ENCODE data around the gene MUC2.
A peak's percentile ranks its signal among the peaks of the same experiment; 100 is the strongest.

The MUC2 gene

GRCh38 chr11:1051356-1052132 is 23.1 kb upstream of the MUC2 start:
- DNase-seq (ENCODE audit: low spot score): no peak
- H3K4me2 ChIP-seq (ENCODE audit: insufficient read depth, low read length, poor library complexity, severe bottlenecking): no peak overlapping the region
- no peak overlapping the region for H3K27ac ChIP-seq (replicated peaks; ENCODE audit: low read length)
- peaks cover 0 to 29% (median 0%) of the 10 kb centered on the region in 3 experiments for H3K27me3 ChIP-seq (ENCODE audit: control insufficient read depth in 3 of 3, insufficient read depth in 3 of 3, low read depth in 1 of 3, low read length in 3 of 3)
- H3K4me3 ChIP-seq (ENCODE audit: low read length in 2 of 2): no peak overlapping the region
- H3K4me1 ChIP-seq (ENCODE audit: control insufficient read depth in 2 of 2, insufficient read depth in 1 of 2, low read depth in 1 of 2, low read length in 2 of 2): peaks cover 0 to 14% of the 10 kb centered on the region in 2 donors
- peak overlapping the region; percentile 98 for H2BK15ac ChIP-seq (ENCODE audit: low read length)
- H2BK120ac ChIP-seq (ENCODE audit: low read depth, low read length): peak overlapping the region; percentile 72
- H3K9ac ChIP-seq (ENCODE audit: low read depth, low read length, poor library complexity): no peak overlapping the region
- H3K14ac ChIP-seq (ENCODE audit: low read length): no peak overlapping the region
- H3K9me3 ChIP-seq (replicated peaks in 1 of 2; ENCODE audit: control insufficient read depth in 2 of 2, insufficient read depth in 1 of 2, low read depth in 1 of 2, low read length in 2 of 2): no peaks in the 10 kb centered on the region
- peak overlapping the region; percentile 97 for H3K4ac ChIP-seq (ENCODE audit: low read length)
- no CpG with 5 or more reads among the region's 15 CpGs for WGBS, 2 donors (ENCODE audit: extremely low coverage in 2 of 2, insufficient read length in 2 of 2, insufficient replicate concordance in 1 of 2)
- H3K23ac ChIP-seq (ENCODE audit: low read depth, low read length, poor library complexity): peak overlapping the region; percentile 10
- peak overlapping the region; percentile 71 for H2AFZ ChIP-seq (ENCODE audit: low read length)
- no peak overlapping the region for H2BK5ac ChIP-seq (ENCODE audit: low read length)
- peak overlapping the region; percentile 100 for H2AK5ac ChIP-seq (ENCODE audit: low read depth, low read length)
- H2BK12ac ChIP-seq (ENCODE audit: low read length): peak overlapping the region; percentile 97
- H3K36me3 ChIP-seq (replicated peaks in 1 of 2; ENCODE audit: control insufficient read depth in 2 of 2, insufficient read depth in 2 of 2, low read length in 2 of 2): no peaks in the 10 kb centered on the region
- peak overlapping the region; percentile 95 for H4K91ac ChIP-seq (ENCODE audit: low read depth, low read length, poor library complexity)
- H4K8ac ChIP-seq (ENCODE audit: low read depth, low read length): peak overlapping the region; percentile 48
- no peaks in the 10 kb centered on the region for H3K79me1 ChIP-seq (ENCODE audit: low read depth, low read length)
- peak overlapping the region; percentile 94 for H3K18ac ChIP-seq (ENCODE audit: low read length)

DNA sequence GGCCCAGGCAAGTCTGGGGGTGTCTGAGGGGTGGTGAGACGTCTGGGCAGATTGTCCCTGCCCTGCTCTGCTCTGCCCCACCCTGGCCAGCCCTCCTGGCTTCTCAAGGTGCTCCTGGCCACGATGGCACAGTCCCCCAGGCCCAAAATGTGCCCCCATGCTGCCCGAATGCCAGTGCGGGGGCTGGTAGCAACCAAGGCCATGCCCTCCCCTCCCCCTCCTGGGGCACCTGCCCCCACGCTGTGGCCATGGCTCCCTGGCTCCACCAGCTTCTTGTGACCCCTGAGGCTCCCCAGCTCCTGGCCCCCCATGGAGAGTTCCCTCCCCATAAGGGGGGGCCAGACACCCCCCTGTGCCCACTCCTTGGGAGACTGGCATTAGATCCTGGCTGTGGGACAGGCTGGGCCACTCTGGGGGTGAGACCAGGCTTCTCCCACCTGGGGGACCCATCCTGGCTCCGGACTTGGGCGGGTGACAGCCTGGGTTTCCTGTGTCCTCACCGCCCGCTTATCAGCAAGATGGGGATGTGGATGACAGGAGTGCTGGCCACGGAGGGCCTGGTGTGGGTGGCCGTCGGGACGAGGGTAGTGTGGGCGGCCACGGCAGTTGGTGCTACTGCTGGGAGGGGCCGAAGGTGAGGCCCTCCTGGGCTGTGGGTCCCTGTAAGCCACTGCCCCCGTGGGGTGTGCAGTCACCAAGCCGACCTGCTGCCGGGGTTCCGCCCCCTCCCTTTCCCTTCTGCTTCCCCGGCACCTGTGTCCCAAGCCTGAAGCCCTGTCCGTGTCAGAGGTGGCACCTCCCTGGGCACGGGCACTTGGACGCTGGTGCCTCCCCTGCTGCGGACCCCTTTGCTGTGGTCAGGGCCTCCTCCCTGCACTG is 22.3 kb upstream of the MUC2 start:
- Histone ChIP-seq H3K4me3 (ENCODE audit: low read length in 2 of 2) (no peak overlapping the region), H3K79me1 (ENCODE audit: low read depth, low read length) (no peaks in the 10 kb centered on the region), H3K23ac (ENCODE audit: low read depth, low read length, poor library complexity) (peak overlapping the region; percentile 73), H3K27me3 (ENCODE audit: control insufficient read depth in 3 of 3, insufficient read depth in 3 of 3, low read depth in 1 of 3, low read length in 3 of 3) (peaks cover 0 to 29% (median 0%) of the 10 kb centered on the region in 3 experiments), H2BK12ac (ENCODE audit: low read length) (peak overlapping the region; percentile 97), H3K4me1 (ENCODE audit: control insufficient read depth in 2 of 2, insufficient read depth in 1 of 2, low read depth in 1 of 2, low read length in 2 of 2) (peaks cover 0 to 12% of the 10 kb centered on the region in 2 donors), H3K4ac (ENCODE audit: low read length) (no peak overlapping the region), H2AFZ (ENCODE audit: low read length) (no peak overlapping the region), H3K4me2 (ENCODE audit: insufficient read depth, low read length, poor library complexity, severe bottlenecking) (no peak overlapping the region), H3K36me3 (replicated peaks in 1 of 2; ENCODE audit: control insufficient read depth in 2 of 2, insufficient read depth in 2 of 2, low read length in 2 of 2) (no peaks in the 10 kb centered on the region), H3K9me3 (replicated peaks in 1 of 2; ENCODE audit: control insufficient read depth in 2 of 2, insufficient read depth in 1 of 2, low read depth in 1 of 2, low read length in 2 of 2) (no peaks in the 10 kb centered on the region), H2BK120ac (ENCODE audit: low read depth, low read length) (no peak overlapping the region), H2BK15ac (ENCODE audit: low read length) (peak overlapping the region; percentile 98), H3K27ac (replicated peaks; ENCODE audit: low read length) (no peak overlapping the region), H2AK5ac (ENCODE audit: low read depth, low read length) (peak overlapping the region; percentile 100), H3K18ac (ENCODE audit: low read length) (peak overlapping the region; percentile 76), H4K8ac (ENCODE audit: low read depth, low read length) (no peak overlapping the region), H2BK5ac (ENCODE audit: low read length) (peak overlapping the region; percentile 22), H4K91ac (ENCODE audit: low read depth, low read length, poor library complexity) (no peak overlapping the region), H3K9ac (ENCODE audit: low read depth, low read length, poor library complexity) (peak overlapping the region; percentile 12), H3K14ac (ENCODE audit: low read length) (peak overlapping the region; percentile 21)
- WGBS, 2 donors (ENCODE audit: extremely low coverage in 2 of 2, insufficient read length in 2 of 2, insufficient replicate concordance in 1 of 2): no CpG with 5 or more reads among the region's 25 CpGs
- no peak for DNase-seq (ENCODE audit: low spot score)

DNA sequence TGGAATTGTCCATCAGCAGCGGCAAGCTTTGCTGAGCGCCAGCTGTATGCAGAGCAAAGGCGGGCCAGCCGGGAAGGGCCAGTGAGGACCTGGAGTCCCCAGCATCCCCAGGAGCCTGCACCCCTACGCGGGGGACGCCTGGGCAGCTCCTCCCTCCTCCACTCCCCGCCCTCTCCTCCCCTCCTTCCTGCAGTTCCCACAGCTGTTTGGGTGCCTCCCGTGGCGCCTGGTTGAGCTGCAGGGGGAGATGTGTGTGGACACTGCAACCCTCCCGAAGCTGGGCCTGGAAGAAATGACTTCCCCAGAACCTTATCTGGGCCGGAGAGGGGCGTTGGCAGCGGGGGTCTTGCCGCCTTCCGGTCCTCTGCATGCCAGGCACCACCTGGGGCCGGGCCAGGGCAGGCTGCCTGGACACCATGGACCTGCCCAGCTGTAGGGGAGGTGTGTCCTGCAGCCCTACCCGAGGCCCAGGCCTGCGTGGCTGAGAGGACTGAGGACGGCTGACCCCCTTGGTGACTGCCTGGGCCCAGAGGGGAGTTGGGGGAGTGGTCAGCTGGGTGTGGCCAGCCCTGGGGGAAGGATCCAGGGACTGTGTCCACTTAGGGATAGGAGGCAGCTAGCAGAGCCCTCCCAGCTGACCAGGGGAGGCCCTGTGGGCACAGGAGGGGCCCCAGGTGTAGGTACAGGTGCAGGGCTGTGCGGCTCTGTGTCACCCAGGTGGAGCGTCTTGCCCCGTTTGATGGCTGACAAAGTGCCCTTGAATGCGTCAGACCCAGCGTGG is 21.4 kb upstream of the MUC2 start:
- Histone ChIP-seq H3K9me3 (replicated peaks in 1 of 2; ENCODE audit: control insufficient read depth in 2 of 2, insufficient read depth in 1 of 2, low read depth in 1 of 2, low read length in 2 of 2) (no peaks in the 10 kb centered on the region), H3K18ac (ENCODE audit: low read length) (peak overlapping the region; percentile 57), H2BK5ac (ENCODE audit: low read length) (peak overlapping the region; percentile 22), H2AFZ (ENCODE audit: low read length) (no peak overlapping the region), H3K9ac (ENCODE audit: low read depth, low read length, poor library complexity) (peak overlapping the region; percentile 12), H2AK5ac (ENCODE audit: low read depth, low read length) (peak overlapping the region; percentile 100), H4K91ac (ENCODE audit: low read depth, low read length, poor library complexity) (no peak overlapping the region), H3K36me3 (replicated peaks in 1 of 2; ENCODE audit: control insufficient read depth in 2 of 2, insufficient read depth in 2 of 2, low read length in 2 of 2) (no peaks in the 10 kb centered on the region), H3K27me3 (ENCODE audit: control insufficient read depth in 3 of 3, insufficient read depth in 3 of 3, low read depth in 1 of 3, low read length in 3 of 3) (peaks cover 0 to 28% (median 0%) of the 10 kb centered on the region in 3 experiments), H2BK12ac (ENCODE audit: low read length) (peak overlapping the region; percentile 75), H3K4me3 (ENCODE audit: low read length in 2 of 2) (no peak overlapping the region), H4K8ac (ENCODE audit: low read depth, low read length) (no peak overlapping the region), H3K79me1 (ENCODE audit: low read depth, low read length) (no peaks in the 10 kb centered on the region), H2BK15ac (ENCODE audit: low read length) (peak overlapping the region; percentile 98), H3K14ac (ENCODE audit: low read length) (peak overlapping the region; percentile 71), H3K4me1 (ENCODE audit: control insufficient read depth in 2 of 2, insufficient read depth in 1 of 2, low read depth in 1 of 2, low read length in 2 of 2) (peaks cover 0 to 8% of the 10 kb centered on the region in 2 donors), H3K27ac (replicated peaks; ENCODE audit: low read length) (no peak overlapping the region), H3K4me2 (ENCODE audit: insufficient read depth, low read length, poor library complexity, severe bottlenecking) (no peak overlapping the region), H2BK120ac (ENCODE audit: low read depth, low read length) (peak overlapping the region; percentile 87), H3K23ac (ENCODE audit: low read depth, low read length, poor library complexity) (peak overlapping the region; percentile 80), H3K4ac (ENCODE audit: low read length) (peak overlapping the region; percentile 89)
- DNase-seq (ENCODE audit: low spot score): no peak
- no CpG with 5 or more reads among the region's 25 CpGs for WGBS, 2 donors (ENCODE audit: extremely low coverage in 2 of 2, insufficient read length in 2 of 2, insufficient replicate concordance in 1 of 2)

Data from neuronal stem cell (in vitro differentiated cells).